H9 (cell line): ENCODE results near the gene IGLL5. TPM values are rescaled to one million over a fixed set of nuclear protein-coding genes. Genes with fewer than 3 reads are reported as not detected.
A peak's percentile ranks its signal among the peaks of the same experiment; 100 is the strongest.
"Not testable (repeated sequence)": the region's sequence is repeated elsewhere in the genome, so short reads cannot be mapped to it uniquely, and the experiment has no call there.

Source experiments
- DNase-seq: peaks from one replicate; pipeline ENCODE4 v3.0.0-alpha.2; 2017
- H2AFZ ChIP-seq: one replicate; pipeline ENCODE4 v1.6.1; 2013; ENCODE audit warnings: mild to moderate bottlenecking, low read length, control low read depth, moderate library complexity
- H2AK5ac ChIP-seq: 2 replicates; pipeline ENCODE4 v1.6.1; 2013; ENCODE audit warnings: low read length, control low read depth, mixed read lengths; ENCODE audit not compliant: insufficient read length
- H2BK120ac ChIP-seq: one replicate; pipeline ENCODE4 v1.6.1; 2013; ENCODE audit warnings: low read depth, mild to moderate bottlenecking, low read length, control low read depth, inconsistent platforms; ENCODE audit not compliant: poor library complexity, severe bottlenecking
- H2BK12ac ChIP-seq: 2 replicates; pipeline ENCODE4 v1.6.1; 2013; ENCODE audit warnings: low read length, control low read depth, mixed read lengths, low read depth; ENCODE audit not compliant: insufficient read length
- H2BK15ac ChIP-seq: 2 replicates; pipeline ENCODE4 v1.6.1; 2013; ENCODE audit warnings: low read depth, low read length, control low read depth
- H2BK20ac ChIP-seq: one replicate; pipeline ENCODE4 v1.6.1; 2013; ENCODE audit warnings: low read depth, mild to moderate bottlenecking, low read length, control low read depth, inconsistent platforms; ENCODE audit not compliant: poor library complexity, severe bottlenecking
- H2BK5ac ChIP-seq: 2 replicates; pipeline ENCODE4 v1.6.1; 2013; ENCODE audit warnings: low read length, control low read depth, mixed read lengths; ENCODE audit not compliant: insufficient read length
- H3K14ac ChIP-seq: 2 replicates; pipeline ENCODE4 v1.6.1; 2013; ENCODE audit warnings: low read length, control low read depth; ENCODE audit not compliant: insufficient read depth
- H3K18ac ChIP-seq: 2 replicates; pipeline ENCODE4 v1.6.1; 2013; ENCODE audit warnings: low read depth, mild to moderate bottlenecking, mixed read lengths, low read length, control low read depth; ENCODE audit not compliant: insufficient read length
- H3K23ac ChIP-seq: 2 replicates; pipeline ENCODE4 v1.6.1; 2013; ENCODE audit warnings: low read length, control low read depth, mixed read lengths, low read depth; ENCODE audit not compliant: insufficient read length
- H3K23me2 ChIP-seq: 2 replicates; pipeline ENCODE4 v1.6.1; 2013; ENCODE audit warnings: low read depth, mild to moderate bottlenecking, mixed read lengths, low read length, control low read depth; ENCODE audit not compliant: insufficient read length, poor library complexity, severe bottlenecking
- H3K27ac ChIP-seq: 2 replicates; pipeline ENCODE4 v1.5.1; 2013; ENCODE audit warnings: low read length, control low read depth, mixed read lengths, low read depth; ENCODE audit not compliant: insufficient read length
- H3K27me3 ChIP-seq: 2 replicates; pipeline ENCODE4 v1.6.1; 2013; ENCODE audit warnings: low read length, control low read depth, inconsistent platforms; ENCODE audit not compliant: insufficient read depth
- H3K4ac ChIP-seq: 2 replicates; pipeline ENCODE4 v1.6.1; 2013; ENCODE audit warnings: low read depth, mild to moderate bottlenecking, control low read depth, inconsistent platforms, low read length, moderate library complexity
- H3K4me1 ChIP-seq: 2 replicates; pipeline ENCODE4 v1.6.1; 2013; ENCODE audit warnings: low read length, control low read depth, inconsistent platforms; ENCODE audit not compliant: insufficient read depth
- H3K4me2 ChIP-seq: 2 replicates; pipeline ENCODE4 v1.6.1; 2013; ENCODE audit warnings: low read length, control low read depth, mixed read lengths; ENCODE audit not compliant: insufficient read length, insufficient read depth
- H3K56ac ChIP-seq: 2 replicates; pipeline ENCODE4 v1.6.1; 2013; ENCODE audit warnings: low read depth, mild to moderate bottlenecking, mixed read lengths, low read length, control low read depth; ENCODE audit not compliant: insufficient read length
- H3K79me1 ChIP-seq: 2 replicates; pipeline ENCODE4 v1.6.1; 2013; ENCODE audit warnings: low read depth, mild to moderate bottlenecking, moderate library complexity, low read length, control low read depth, inconsistent platforms; ENCODE audit not compliant: insufficient read depth, poor library complexity, severe bottlenecking
- H3K79me2 ChIP-seq: 2 replicates; pipeline ENCODE4 v1.6.1; 2013; ENCODE audit warnings: low read length, control low read depth, inconsistent platforms; ENCODE audit not compliant: insufficient read depth
- H3K9ac ChIP-seq: 2 replicates; pipeline ENCODE4 v1.6.1; 2013; ENCODE audit warnings: low read length, control low read depth, mixed read lengths; ENCODE audit not compliant: insufficient read length; ENCODE audit errors: extremely low read depth
- H3K9me3 ChIP-seq: one replicate; pipeline ENCODE4 v1.6.1; 2013; ENCODE audit warnings: low read depth, low read length, inconsistent platforms; ENCODE audit not compliant: control insufficient read depth
- H3T11ph ChIP-seq: one replicate; pipeline ENCODE4 v1.6.1; 2013; ENCODE audit warnings: mild to moderate bottlenecking, low read length, control low read depth, inconsistent platforms
- H4K20me1 ChIP-seq: one replicate; pipeline ENCODE4 v1.6.1; 2013; ENCODE audit not compliant: control insufficient read depth, insufficient read length, insufficient read depth
- H4K5ac ChIP-seq: 2 replicates; pipeline ENCODE4 v1.6.1; 2013; ENCODE audit warnings: low read depth, mild to moderate bottlenecking, mixed read lengths, low read length, control low read depth; ENCODE audit not compliant: insufficient read length
- H4K8ac ChIP-seq: replicated peaks from 2 replicates; pipeline ENCODE4 v1.6.1; 2013; ENCODE audit warnings: low read length, control low read depth, mixed read lengths, low read depth; ENCODE audit not compliant: insufficient read length
- H4K91ac ChIP-seq: 2 replicates; pipeline ENCODE4 v1.6.1; 2013; ENCODE audit warnings: low read depth, mild to moderate bottlenecking, moderate library complexity, mixed read lengths, low read length, control low read depth; ENCODE audit not compliant: insufficient read length
- H3K27ac Mint-ChIP-seq, 3 experiments: 2 replicates in 2 of 3; 3 replicates in 1 of 3; pipeline ENCODE4 v1.8.0; 2020 to 2021; ENCODE audit warnings: mixed read lengths in 3 of 3, mild to moderate bottlenecking in 1 of 3, moderate library complexity in 1 of 3
- H3K27me3 Mint-ChIP-seq: 2 replicates; pipeline ENCODE4 v1.8.0; 2021; ENCODE audit warnings: low read depth, mild to moderate bottlenecking, moderate library complexity, mixed read lengths
- H3K36me3 Mint-ChIP-seq, 3 experiments: 2 replicates in 2 of 3; 3 replicates in 1 of 3; pipeline ENCODE4 v1.8.0; 2020 to 2021; ENCODE audit warnings: low read depth in 3 of 3, mixed read lengths in 3 of 3; ENCODE audit not compliant: insufficient read depth in 1 of 3
- H3K4me1 Mint-ChIP-seq, 2 experiments: 2 replicates each; pipeline ENCODE4 v1.8.0; 2020; ENCODE audit warnings: mixed read lengths in 2 of 2
- H3K4me3 Mint-ChIP-seq, 2 experiments: 2 replicates in 1 of 2; 3 replicates in 1 of 2; pipeline ENCODE4 v1.8.0; 2020 to 2021; ENCODE audit warnings: mild to moderate bottlenecking in 2 of 2, mixed read lengths in 2 of 2, moderate library complexity in 1 of 2
- H3K9me3 Mint-ChIP-seq, 2 experiments: 2 replicates in 1 of 2; 3 replicates in 1 of 2; pipeline ENCODE4 v1.8.0; 2020; ENCODE audit warnings: mild to moderate bottlenecking in 2 of 2, mixed read lengths in 2 of 2, moderate library complexity in 1 of 2
- CTCF ChIP-seq: fragments of 200-600 bp; sonication (generic); conservative IDR thresholded peaks from 3 replicates; pipeline ENCODE4 v1.8.0; 2021; ENCODE audit warnings: antibody characterized with exemption, mild to moderate bottlenecking
- WGBS: extraction: QIAGEN DNeasy Blood & Tissue Kit; methylation state at CpG from one replicate; pipeline ENCODE4 v1.1.7; 2013; ENCODE audit warnings: missing lambda C conversion rate, low lambda C conversion rate, mixed read lengths; ENCODE audit not compliant: insufficient read length; ENCODE audit errors: extremely low coverage; 5-methylcytosine and 5-hydroxymethylcytosine counted together
- total RNA-seq: library from RNA; stranded (reverse); gene quantifications from 2 replicates; pipeline ENCODE4 v1.2.1, GENCODE V29; 2021

Gene IGLL5
- total RNA-seq, 1 experiment from 2014 or later = not detected

DNA sequence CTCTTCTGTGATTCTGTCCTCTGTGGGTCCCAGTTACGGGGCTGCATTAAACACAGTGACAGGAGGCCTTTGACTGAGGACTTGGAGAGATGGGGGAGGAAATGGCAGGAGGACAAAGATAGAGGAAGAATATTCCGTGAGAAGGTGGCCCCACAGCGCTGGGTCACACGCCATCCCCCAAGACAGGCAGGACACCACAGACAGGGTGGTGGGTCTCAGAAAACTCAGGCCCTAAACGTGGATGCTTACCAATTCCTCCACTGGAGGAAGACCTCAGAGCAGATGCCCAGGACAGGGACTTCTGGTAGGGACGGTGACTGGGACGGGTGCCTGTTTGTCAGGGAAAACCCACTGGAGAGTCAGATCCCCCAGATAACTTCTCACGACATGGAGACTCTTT lies 34.0 kb downstream of the IGLL5 start:
- Mint-ChIP-seq H3K9me3 (no peaks in the 10 kb centered on the region), H3K27ac (no peak overlapping the region), H3K4me3 (no peak overlapping the region), H3K4me1 (peaks cover 12 to 14% of the 10 kb centered on the region in 2 experiments), H3K27me3 (peaks cover 98% of the 10 kb centered on the region), H3K36me3 (no peaks in the 10 kb centered on the region)
- Histone ChIP-seq H3K27ac (no peak overlapping the region), H2AFZ (no peak overlapping the region), H3K56ac (no peak overlapping the region), H2BK12ac (no peak overlapping the region), H3K4me2 (no peak overlapping the region), H4K91ac (no peak overlapping the region), H3K27me3 (peaks cover 5% of the 10 kb centered on the region; the same call in 1 of the 2 replicates), H3K4me1 (peaks cover 3% of the 10 kb centered on the region; the same call in 1 of the 2 replicates), H4K8ac (no peak overlapping the region), H3K9me3 (no peaks in the 10 kb centered on the region), H2BK15ac (no peak overlapping the region), H3K23me2 (no peaks in the 10 kb centered on the region), H3K79me1 (no peaks in the 10 kb centered on the region), H3K23ac (no peak overlapping the region), H3T11ph (no peak overlapping the region), H3K9ac (no peak overlapping the region), H3K14ac (no peak overlapping the region), H2BK20ac (no peak overlapping the region), H2BK5ac (no peak overlapping the region), H3K79me2 (no peaks in the 10 kb centered on the region), H4K5ac (no peak overlapping the region), H2AK5ac (no peak overlapping the region), H3K4ac (no peak overlapping the region), H3K18ac (no peak overlapping the region), H2BK120ac (no peak overlapping the region), H4K20me1 (no peaks in the 10 kb centered on the region)
- no peak for TF ChIP-seq CTCF
- no peak for DNase-seq
- no CpG with 5 or more reads among the region's 8 CpGs for WGBS

- not testable (repeated sequence) for H4K91ac ChIP-seq, H2BK120ac ChIP-seq, H3K56ac ChIP-seq, H3K14ac ChIP-seq, H2AK5ac ChIP-seq, H2BK5ac ChIP-seq, H3K4me2 ChIP-seq, H3K23me2 ChIP-seq, H3K27me3 ChIP-seq, H3K9ac ChIP-seq, H3K4me3 Mint-ChIP-seq, H3T11ph ChIP-seq, H3K4ac ChIP-seq, H3K27ac ChIP-seq, H3K23ac ChIP-seq, H2BK15ac ChIP-seq, H3K79me1 ChIP-seq, H3K9me3 ChIP-seq, H4K20me1 ChIP-seq, H2BK20ac ChIP-seq, H4K8ac ChIP-seq, H2BK12ac ChIP-seq, DNase-seq, H4K5ac ChIP-seq, H3K36me3 Mint-ChIP-seq, H3K79me2 ChIP-seq, H2AFZ ChIP-seq, H3K18ac ChIP-seq, H3K4me1 ChIP-seq, H3K9me3 Mint-ChIP-seq
- peak overlapping the region in 1 of 3 experiments; percentile 27; a peak in 1 of 7 replicates for H3K27ac Mint-ChIP-seq
- peaks cover 98% of the 10 kb centered on the region for H3K27me3 Mint-ChIP-seq
- H3K4me1 Mint-ChIP-seq = peaks cover 12 to 17% of the 10 kb centered on the region in 2 experiments
- no CpG with 5 or more reads among the region's 16 CpGs for WGBS
Measured at GRCh38 chr22:22922092-22922953, 34.7 kb downstream of the IGLL5 start.
